Panc1 (cell line): ENCODE data around the gene CNTN3.

Experiments used
- CTCF ChIP-seq: fragments of 450-650 bp; IDR thresholded peaks from 2 replicates; pipeline ENCODE4 v1.5.1; 2017; ENCODE audit warnings: mild to moderate bottlenecking
- POLR2AphosphoS5 ChIP-seq: IDR thresholded peaks from 2 replicates; pipeline ENCODE4 v1.6.1; 2012; ENCODE audit warnings: mild to moderate bottlenecking, low read depth, low read length, moderate library complexity

GRCh38 chr3:74630602-74631001 lies 16.1 kb upstream of the CNTN3 start:
- no peak for TF ChIP-seq POLR2AphosphoS5
- TF ChIP-seq CTCF, result no peak
